ENCODE results near the gene ZNF135. TPM values are rescaled to one million over a fixed set of nuclear protein-coding genes. Genes with fewer than 3 reads are reported as not detected.

The ZNF135 gene
- total and polyA plus RNA-seq, 4 donors, result 0.31 to 1.5 (median 0.42) TPM

DNA sequence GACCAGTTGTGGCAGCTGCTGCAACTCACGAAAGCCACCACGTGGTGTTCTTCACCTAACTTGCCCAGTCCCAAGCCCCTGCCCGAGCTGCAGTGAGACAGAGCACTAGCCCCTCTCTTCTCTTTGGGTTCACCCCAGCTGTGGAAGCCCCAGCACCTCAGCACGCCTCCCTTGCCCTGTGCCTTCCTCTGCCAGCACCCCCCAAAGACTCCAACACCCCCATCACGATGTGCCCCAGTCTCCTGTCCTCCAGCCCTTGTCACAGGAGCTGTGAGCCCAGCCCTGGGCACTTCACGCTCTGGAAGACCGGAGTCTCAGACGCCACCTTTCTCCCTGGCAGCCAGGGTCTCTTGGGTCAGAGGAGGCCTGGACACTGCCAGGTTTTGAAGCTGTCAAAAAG, 2.2 kb upstream of the ZNF135 start (continued):
- TF ChIP-seq, protein P1, sequence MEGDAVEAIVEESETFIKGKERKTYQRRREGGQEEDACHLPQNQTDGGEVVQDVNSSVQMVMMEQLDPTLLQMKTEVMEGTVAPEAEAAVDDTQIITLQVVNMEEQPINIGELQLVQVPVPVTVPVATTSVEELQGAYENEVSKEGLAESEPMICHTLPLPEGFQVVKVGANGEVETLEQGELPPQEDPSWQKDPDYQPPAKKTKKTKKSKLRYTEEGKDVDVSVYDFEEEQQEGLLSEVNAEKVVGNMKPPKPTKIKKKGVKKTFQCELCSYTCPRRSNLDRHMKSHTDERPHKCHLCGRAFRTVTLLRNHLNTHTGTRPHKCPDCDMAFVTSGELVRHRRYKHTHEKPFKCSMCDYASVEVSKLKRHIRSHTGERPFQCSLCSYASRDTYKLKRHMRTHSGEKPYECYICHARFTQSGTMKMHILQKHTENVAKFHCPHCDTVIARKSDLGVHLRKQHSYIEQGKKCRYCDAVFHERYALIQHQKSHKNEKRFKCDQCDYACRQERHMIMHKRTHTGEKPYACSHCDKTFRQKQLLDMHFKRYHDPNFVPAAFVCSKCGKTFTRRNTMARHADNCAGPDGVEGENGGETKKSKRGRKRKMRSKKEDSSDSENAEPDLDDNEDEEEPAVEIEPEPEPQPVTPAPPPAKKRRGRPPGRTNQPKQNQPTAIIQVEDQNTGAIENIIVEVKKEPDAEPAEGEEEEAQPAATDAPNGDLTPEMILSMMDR (IDR thresholded peaks at IDR 0.05; ENCODE audit: low read depth, low read length, missing input control), result no peak
- TF ChIP-seq HNF4A (conservative IDR thresholded peaks at IDR 0.05) (no peak), SP1 (IDR thresholded peaks at IDR 0.05) (no peak), YY1 (IDR thresholded peaks at IDR 0.05) (no peak), JUND (IDR thresholded peaks at IDR 0.05) (no peak), NR2F2 (IDR thresholded peaks at IDR 0.05) (no peak), FOXA1 (IDR thresholded peaks at IDR 0.05) (no peak)
- TF ChIP-seq, protein P2, sequence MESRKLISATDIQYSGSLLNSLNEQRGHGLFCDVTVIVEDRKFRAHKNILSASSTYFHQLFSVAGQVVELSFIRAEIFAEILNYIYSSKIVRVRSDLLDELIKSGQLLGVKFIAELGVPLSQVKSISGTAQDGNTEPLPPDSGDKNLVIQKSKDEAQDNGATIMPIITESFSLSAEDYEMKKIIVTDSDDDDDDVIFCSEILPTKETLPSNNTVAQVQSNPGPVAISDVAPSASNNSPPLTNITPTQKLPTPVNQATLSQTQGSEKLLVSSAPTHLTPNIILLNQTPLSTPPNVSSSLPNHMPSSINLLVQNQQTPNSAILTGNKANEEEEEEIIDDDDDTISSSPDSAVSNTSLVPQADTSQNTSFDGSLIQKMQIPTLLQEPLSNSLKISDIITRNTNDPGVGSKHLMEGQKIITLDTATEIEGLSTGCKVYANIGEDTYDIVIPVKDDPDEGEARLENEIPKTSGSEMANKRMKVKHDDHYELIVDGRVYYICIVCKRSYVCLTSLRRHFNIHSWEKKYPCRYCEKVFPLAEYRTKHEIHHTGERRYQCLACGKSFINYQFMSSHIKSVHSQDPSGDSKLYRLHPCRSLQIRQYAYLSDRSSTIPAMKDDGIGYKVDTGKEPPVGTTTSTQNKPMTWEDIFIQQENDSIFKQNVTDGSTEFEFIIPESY (IDR thresholded peaks at IDR 0.05), result no peak

DNA sequence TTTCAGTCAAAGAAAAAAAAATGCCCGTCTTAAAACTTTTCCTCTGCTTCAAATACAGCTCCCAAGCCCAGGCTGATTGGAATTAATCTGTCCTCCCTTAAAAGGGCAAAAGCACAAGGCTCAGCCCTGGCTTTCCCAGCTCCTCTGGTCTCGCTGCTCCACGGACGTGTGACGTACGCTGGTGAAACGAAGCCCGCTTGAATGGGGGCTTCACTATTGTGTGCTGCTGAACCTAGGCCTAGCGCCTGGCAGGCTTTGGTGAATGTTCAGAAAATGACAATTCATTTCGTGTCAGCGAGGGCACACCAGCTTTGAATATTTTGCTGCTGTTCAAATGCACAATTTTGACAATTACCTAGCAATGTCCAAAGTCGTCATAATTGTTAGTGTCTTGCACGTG, 615 bp upstream of the ZNF135 start:
- Histone ChIP-seq H3K27me3 (ENCODE audit: control insufficient read depth in 4 of 4, insufficient read depth in 4 of 4, low read length in 3 of 4) (no peaks in the 10 kb centered on the region), H3K9me3 (ENCODE audit: control insufficient read depth in 4 of 4, low read length in 3 of 4) (peaks cover 27 to 59% (median 38%) of the 10 kb centered on the region in 4 donors), H3K27ac (ENCODE audit: low read depth in 1 of 2, low read length in 2 of 2) (peak overlapping the region in 1 of 2 donors; percentile 78), H3K4me1 (ENCODE audit: control insufficient read depth in 4 of 4, insufficient read depth in 4 of 4, low read length in 3 of 4) (no peaks in the 10 kb centered on the region), H3K36me3 (ENCODE audit: control insufficient read depth in 4 of 4, insufficient read depth in 3 of 4, low read depth in 1 of 4, low read length in 3 of 4) (no peaks in the 10 kb centered on the region), H3K9ac (ENCODE audit: low read depth in 1 of 2, low read length in 2 of 2) (no peak overlapping the region), H3K4me3 (ENCODE audit: low read depth in 1 of 3, low read length in 3 of 3) (peak overlapping the region; percentile 32 to 54 (median 35))
- DNase-seq (ENCODE audit: low spot score), result no peak
- 93% methylated on average over 13 of the region's 13 CpGs for WGBS
- TF ChIP-seq FOXA2 (IDR thresholded peaks at IDR 0.05), result no peak
- TF ChIP-seq FOXA1 (IDR thresholded peaks at IDR 0.05), result no peak
- TF ChIP-seq HNF4G (IDR thresholded peaks at IDR 0.05), result no peak
- TF ChIP-seq GABPA (IDR thresholded peaks at IDR 0.05 in 1 of 2, conservative IDR thresholded peaks at IDR 0.05 in 1 of 2), result no peak
- TF ChIP-seq, protein P3, sequence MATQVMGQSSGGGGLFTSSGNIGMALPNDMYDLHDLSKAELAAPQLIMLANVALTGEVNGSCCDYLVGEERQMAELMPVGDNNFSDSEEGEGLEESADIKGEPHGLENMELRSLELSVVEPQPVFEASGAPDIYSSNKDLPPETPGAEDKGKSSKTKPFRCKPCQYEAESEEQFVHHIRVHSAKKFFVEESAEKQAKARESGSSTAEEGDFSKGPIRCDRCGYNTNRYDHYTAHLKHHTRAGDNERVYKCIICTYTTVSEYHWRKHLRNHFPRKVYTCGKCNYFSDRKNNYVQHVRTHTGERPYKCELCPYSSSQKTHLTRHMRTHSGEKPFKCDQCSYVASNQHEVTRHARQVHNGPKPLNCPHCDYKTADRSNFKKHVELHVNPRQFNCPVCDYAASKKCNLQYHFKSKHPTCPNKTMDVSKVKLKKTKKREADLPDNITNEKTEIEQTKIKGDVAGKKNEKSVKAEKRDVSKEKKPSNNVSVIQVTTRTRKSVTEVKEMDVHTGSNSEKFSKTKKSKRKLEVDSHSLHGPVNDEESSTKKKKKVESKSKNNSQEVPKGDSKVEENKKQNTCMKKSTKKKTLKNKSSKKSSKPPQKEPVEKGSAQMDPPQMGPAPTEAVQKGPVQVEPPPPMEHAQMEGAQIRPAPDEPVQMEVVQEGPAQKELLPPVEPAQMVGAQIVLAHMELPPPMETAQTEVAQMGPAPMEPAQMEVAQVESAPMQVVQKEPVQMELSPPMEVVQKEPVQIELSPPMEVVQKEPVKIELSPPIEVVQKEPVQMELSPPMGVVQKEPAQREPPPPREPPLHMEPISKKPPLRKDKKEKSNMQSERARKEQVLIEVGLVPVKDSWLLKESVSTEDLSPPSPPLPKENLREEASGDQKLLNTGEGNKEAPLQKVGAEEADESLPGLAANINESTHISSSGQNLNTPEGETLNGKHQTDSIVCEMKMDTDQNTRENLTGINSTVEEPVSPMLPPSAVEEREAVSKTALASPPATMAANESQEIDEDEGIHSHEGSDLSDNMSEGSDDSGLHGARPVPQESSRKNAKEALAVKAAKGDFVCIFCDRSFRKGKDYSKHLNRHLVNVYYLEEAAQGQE (IDR thresholded peaks at IDR 0.05), result no peak
- TF ChIP-seq SP1 (IDR thresholded peaks at IDR 0.05), result no peak
- TF ChIP-seq, protein P1 (IDR thresholded peaks at IDR 0.05; ENCODE audit: low read depth, low read length, missing input control), result no peak
- TF ChIP-seq TAF1 (conservative IDR thresholded peaks at IDR 0.05), result no peak
- no peak for TF ChIP-seq RXRA (IDR thresholded peaks at IDR 0.05)
- TF ChIP-seq, protein P2 (IDR thresholded peaks at IDR 0.05), result no peak
- TF ChIP-seq, protein P4, sequence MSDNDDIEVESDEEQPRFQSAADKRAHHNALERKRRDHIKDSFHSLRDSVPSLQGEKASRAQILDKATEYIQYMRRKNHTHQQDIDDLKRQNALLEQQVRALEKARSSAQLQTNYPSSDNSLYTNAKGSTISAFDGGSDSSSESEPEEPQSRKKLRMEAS (IDR thresholded peaks at IDR 0.05), result no peak
- no peak for TF ChIP-seq NR2F2 (IDR thresholded peaks at IDR 0.05)
- TF ChIP-seq RAD21 (IDR thresholded peaks at IDR 0.05), result no peak
- no peak for TF ChIP-seq EGR1 (IDR thresholded peaks at IDR 0.05; ENCODE audit: low read depth in 2 of 2)
- TF ChIP-seq HNF4A (conservative IDR thresholded peaks at IDR 0.05), result no peak
- TF ChIP-seq JUND (IDR thresholded peaks at IDR 0.05), result no peak
- TF ChIP-seq, protein P5, sequence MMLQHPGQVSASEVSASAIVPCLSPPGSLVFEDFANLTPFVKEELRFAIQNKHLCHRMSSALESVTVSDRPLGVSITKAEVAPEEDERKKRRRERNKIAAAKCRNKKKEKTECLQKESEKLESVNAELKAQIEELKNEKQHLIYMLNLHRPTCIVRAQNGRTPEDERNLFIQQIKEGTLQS (IDR thresholded peaks at IDR 0.05), result no peak
- TF ChIP-seq YY1 (IDR thresholded peaks at IDR 0.05), result no peak

Measured in liver (tissue), 9 donors.